ENCODE data around the gene UBE2D4.
"Not testable (repeated sequence)": the region's sequence is repeated elsewhere in the genome, so short reads cannot be mapped to it uniquely, and the experiment has no call there.

The UBE2D4 gene

DNA sequence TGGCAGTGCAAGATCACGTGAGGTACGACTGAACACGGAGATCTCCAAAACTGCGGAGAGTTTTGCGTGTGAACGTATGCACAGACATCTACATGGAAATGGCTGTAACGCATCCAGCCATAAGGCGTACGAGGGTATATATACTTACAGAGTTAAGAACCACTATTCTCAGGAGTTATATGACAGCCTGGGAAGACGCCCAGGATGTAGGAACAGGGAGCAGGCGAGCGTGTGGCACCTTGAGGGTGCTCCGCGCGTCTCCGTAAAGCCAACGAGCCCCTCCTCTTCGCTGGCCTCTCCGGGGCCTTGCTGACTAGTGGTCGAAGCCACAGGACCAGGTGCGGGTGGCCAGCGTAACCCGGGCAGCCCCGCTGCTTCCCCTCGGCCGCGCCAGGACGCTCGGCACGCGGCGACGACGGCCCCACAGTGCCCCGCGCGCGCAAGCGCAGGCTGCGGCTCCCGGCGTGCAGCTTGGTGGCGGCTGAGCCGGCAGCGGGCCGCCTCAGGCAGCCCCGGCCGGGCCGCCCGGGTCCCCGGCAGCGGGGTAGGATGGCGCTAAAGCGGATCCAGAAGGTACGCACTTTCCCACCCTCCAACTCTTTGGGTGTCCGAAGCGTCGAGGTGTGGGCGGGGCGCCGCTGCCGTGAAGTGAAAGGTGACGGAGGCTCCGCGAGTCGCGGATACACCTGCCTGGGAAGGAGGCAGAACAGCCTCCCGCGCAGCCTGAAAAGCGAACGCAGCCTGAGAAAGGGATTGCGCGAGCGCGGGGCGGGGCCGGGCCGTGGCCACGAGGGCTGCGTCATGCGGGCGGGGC lies at the start of gene UBE2D4:
TSS of gene UBE2D4 (plus strand) at position 453 of the 814 bp plus-strand sequence. CDS start at position 550, 97 bp downstream.
- peak; percentile 78 for DNase-seq

DNA sequence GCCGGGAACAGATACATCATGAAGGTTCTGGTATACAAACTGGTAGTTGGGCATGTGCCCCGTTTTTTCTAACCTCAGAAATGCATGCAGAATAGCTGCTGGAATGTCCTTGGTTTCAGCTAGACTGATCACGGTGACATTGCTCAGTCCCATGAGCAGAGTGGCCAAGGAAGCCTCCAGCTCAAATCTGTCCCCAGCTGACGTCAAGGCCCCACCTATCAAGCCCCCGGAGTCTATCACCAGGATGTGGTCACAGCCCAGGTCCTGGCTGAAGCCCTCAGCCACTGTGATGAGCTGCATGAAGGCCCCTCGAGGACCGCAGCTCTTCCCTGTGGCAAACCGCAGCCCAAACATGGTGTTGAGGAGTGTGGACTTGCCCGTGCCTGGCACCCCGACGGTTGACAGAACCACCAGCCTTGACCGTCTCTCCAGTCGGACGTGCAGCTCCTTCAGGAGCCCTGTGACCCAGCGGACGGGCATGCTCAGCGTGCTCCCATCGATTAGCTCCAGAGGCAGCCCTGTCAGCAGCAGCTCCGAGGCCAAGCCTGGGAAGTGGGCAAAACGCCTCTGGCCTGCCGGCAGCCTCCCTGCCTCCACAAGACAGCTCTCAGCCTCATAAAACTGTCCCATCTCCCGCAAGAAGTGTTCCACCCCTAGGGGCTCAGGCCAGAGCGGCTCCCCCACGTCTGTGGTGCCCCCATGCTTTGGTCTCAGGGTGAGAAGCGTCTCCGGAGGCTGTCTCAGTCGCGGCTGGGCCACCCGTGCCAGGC lies 49.1 kb upstream of the UBE2D4 start:
- no peak for DNase-seq

DNA sequence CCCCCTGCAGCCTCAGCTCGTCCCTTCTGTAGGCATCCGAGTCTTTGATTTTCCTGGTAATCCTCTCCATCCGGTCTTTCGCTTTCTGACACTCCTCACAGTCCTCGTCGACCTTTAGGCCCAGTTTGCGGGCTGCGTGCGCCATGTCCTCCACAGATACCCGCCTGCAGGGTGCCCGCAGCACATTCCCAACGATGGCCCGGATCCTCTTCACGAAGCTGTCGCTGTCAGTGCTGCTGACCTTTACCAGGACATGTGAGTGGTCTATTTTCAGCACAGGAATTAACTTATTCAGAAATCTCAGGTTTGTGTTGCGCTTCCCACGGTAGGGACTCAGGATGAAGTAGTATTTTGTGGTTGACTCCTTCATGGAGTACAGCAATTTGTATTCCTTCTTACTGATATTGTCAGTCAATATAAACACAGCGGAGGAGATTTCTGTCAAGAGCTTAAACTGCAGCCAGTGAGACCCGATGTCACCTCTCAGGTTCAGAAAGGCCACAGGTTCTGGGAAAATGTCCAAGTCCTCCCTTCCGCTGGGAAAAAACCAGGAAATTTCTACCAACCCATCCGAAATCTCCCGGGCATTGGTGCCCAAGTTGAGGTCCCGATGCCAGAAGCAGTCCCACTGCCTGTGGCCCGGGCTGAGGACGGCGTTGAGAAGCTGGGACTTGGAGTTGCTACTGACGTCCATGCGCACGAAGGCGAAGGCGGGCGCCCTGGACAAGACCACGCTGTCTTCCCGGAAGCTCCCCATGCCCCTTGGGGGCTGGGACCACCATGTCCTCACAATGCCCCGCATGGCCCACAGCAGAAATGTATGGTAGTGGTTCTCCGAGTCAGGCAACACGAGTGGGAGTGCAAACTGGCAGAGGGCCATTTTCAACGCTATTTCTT lies 48.0 kb upstream of the UBE2D4 start:
- DNase-seq = no peak

- no peak for DNase-seq
These were observed 47.4 kb upstream of the UBE2D4 start for GRCh38 chr7:43878867-43879266.

- DNase-seq = no peak
These were observed 46.8 kb upstream of the UBE2D4 start for GRCh38 chr7:43879477-43879876.

- no peak for DNase-seq
These were observed 45.6 kb upstream of the UBE2D4 start for GRCh38 chr7:43880596-43880995.

- DNase-seq = no peak
These were observed 42.0 kb upstream of the UBE2D4 start for GRCh38 chr7:43884209-43884608.

GRCh38 chr7:43884617-43885016 lies 41.6 kb upstream of the UBE2D4 start:
- no peak for DNase-seq

DNA sequence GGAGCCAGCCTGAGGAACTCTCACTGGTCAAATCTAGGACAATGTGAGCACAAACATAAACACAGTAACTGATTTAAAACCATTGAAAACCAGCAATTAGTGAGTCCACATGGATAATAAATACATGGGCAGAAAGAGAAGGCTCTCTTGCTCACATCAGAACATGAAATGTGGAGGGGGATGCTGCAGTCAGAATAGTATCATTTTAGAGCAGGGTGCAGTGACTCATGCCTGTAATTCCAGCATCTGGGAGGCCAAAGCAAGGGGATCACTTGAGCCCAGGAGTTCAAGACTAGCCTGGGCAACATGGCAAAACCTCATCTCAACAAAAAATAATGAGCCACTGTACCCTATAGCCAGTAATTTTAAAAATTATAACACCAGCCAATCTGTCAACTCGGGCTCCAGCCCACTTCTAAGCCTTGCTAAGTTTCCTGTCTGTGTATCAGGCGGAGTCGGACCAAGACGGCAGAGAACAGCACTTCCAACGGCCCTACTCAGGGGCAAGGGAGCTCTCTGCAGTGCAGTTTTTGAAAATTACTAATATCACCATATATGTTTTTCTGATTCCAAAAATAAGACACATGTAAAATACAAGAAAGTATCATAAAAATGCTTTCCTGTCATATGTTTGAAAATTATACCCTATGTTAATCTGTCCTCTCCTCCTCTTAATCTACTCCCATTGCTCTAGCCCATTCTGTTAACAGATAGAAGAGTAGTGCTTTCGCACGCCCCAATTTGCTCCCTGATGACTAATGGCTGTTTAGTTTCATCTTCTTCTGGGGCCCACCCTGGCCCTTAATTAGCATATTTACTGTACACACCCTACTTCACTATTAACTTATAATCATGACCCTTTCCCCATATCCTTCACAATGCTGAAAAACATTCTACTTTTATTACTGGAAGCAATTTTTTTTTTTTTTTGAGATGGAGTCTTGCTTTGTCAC lies 37.0 kb upstream of the UBE2D4 start:
- no peak for DNase-seq

DNA sequence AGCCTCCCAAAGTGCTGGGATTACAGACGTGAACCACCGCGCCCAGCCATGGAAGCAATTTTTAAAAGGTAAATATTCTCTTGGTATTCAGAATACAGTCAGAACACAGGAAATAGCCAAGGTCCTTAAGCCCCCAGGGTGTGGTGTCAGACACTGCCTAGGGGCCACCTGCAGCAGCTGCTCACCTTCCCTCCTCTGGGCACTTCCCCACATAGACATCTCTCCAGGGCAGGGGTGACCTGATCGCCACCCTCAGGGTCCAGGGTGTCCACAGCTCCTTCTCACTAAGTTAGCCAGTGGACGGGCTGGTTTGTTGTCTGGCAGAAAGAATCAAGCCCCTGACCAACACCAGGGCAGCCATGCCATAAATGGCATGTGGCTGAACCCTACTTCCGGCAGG lies 35.8 kb upstream of the UBE2D4 start:
- no peak for DNase-seq

DNA sequence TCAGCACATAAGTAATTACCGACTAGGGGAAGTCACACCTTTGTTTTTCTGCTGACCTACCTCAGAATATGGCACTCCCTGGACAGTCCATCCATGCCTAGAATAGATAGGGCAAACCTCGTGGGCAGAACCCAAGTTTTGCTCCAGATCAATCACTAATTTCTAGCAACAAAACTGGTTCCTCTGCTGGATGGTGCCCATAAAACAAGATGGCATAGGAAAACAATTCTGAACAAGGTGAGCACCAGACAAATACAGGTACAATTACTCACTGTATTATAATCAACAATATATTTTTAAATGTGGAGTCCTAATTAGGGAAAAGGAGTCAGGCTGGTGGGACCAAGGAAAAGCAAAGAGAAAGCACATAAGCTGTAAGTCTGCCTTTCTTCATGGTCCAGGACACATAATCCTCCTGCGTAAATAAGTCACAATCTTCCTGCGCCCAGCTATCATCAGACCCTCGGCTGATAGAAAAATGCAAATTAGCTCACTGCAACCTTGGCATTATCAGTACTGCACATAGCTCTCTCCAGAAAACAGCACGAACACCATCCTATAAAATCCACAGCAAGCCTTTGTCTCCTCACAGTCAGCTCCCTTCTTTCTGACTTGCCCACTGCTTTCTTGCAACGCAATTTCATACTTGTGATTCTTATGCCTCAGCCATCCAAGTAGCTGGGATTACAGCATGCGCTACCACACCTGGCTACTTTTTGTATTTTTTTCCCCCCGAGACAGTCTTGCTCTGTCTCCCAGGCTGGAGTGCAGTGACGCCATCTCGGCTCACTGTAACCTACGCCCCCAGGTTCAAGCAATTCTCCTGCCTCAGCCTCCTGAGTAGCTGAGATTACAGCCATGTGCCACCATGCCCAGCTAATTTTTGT lies 34.9 kb upstream of the UBE2D4 start:
- no peak for DNase-seq

DNA sequence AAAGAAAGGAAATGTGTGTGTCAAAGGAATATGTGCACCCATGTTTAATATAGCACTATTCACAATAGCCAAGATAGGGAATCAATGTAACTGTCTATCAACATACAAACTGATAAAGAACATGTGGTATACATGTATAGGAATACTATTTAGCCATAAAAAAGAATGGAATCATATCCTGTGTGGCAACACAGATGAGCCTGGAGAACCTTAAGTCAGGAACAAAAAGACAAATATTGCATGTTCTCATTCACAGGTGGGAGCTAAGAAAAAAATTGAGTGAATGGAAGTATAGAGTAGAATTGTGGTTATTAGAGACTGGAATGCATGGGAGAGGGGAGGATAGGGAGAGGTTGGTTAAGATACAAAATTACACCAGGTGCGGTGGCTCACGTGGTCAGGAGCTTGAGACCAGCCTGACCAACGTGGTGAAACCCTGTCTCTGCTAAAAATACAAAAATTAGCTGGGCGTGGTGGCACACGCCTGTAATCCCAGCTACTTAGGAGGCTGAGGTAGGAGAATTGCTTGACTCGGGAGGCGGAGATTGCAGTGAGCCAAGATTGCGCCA lies 30.3 kb upstream of the UBE2D4 start:
- DNase-seq = no peak

GRCh38 chr7:43898571-43898970 lies 27.7 kb upstream of the UBE2D4 start:
- not testable (repeated sequence) for DNase-seq

DNA sequence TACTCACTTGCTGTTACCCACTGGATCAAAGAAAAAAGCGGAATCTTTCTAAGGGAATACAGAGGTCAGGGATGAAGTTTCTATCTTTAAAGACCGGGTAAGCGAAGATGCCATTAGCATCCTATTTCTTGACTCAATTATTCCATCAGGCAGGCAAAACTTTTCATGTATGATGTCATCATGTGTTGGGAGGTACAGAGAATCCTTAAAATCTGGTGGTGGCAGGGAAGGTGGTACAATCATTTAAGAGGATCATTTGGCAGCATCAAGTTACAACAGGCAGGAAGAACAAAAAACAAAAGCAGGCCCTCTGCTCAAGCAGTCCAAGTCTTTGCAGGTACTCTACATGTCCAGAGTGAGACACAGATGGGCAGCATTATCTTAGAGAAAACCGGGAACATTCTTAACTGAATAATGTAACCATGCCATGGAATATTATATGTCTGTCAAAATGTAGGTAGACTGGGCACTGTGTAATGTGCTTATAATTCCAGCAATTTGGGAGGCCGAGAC lies 23.6 kb upstream of the UBE2D4 start:
- no peak for DNase-seq

- DNase-seq = no peak
These were observed 21.6 kb upstream of the UBE2D4 start for GRCh38 chr7:43904533-43905208.

GRCh38 chr7:43905209-43905946 lies 20.9 kb upstream of the UBE2D4 start:
- DNase-seq = no peak

GRCh38 chr7:43905956-43906330 lies 20.3 kb upstream of the UBE2D4 start:
- DNase-seq = peak; percentile 4

DNA sequence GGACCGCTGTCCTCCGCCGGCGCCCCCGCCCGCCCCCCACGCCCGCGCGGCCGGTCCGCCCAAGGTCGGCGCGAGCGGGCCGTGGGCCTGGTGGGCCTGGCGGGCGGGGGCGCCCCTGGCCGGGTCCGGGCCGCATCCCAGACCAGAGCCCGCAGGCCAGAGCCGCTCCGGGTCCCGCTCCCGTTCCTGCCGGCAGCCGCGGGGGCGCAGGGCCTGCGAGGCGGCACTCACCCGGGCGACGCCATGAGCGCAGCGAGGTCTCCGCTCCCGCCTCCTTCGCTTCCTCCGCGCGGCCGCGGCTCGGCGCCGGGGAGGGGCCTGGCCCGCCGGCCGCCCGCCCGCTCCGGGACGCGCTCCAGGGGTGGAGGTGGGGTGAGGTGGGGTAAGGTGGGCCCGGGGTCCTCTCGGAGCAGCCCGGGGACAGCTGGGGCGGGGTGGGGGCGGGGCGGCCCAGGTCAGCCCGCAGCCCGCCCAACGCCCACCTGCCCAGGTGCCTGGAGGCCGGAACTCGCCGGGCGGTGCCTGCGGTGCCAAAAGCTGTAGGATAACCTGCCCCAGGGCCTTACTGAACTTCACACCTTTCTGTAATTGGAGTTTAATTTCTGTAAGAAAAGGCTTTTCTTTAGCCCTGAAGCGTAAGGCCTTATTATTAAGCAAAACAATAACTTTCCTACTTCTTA lies 19.8 kb upstream of the UBE2D4 start, which contains the start of gene URGCP:
TSS of gene URGCP (minus strand) at position 266 of the 680 bp plus-strand sequence. CDS start at position 245, 21 bp downstream.
- peak; percentile 2 for DNase-seq

Data from NCI-H748 treated with DMSO at 0.1 percent for 48 hours (cell line).